ENCODE data around the gene LPCAT3. TPM values are rescaled to one million over a fixed set of nuclear protein-coding genes. Genes with fewer than 3 reads are reported as not detected.

The LPCAT3 gene
- total RNA-seq, 1 experiment from 2014 or later, result 45.8 TPM

GRCh38 chr12:7009512-7009911 is 8.8 kb downstream of the LPCAT3 start:
- H3K27ac ChIP-seq (ENCODE audit: low read depth, low read length), result no peak overlapping the region
- no peaks in the 10 kb centered on the region for H4K20me1 ChIP-seq (ENCODE audit: insufficient read depth)
- CTCF ChIA-PET, result interaction anchor here (1.3 kb wide), 1 partner anchor 11 kb away, joined by 3 read pairs; no protein-coding TSS in a partner anchor
- no peak overlapping the region for H3K4me2 ChIP-seq (ENCODE audit: low read length)
- no peak overlapping the region for H3K9ac ChIP-seq (ENCODE audit: low read length)
- BruUV-seq (replicated peaks), result no TSS peak
- RAD21 ChIA-PET (ENCODE audit: low non-redundant PET in 1 of 2, low total read pairs in 2 of 2, uncharacterized antibody in 2 of 2, unreplicated experiment in 2 of 2), result no interaction called here
- DNase-seq (ENCODE audit: low read depth, low spot score) (no peak), ATAC-seq (no peak)
- H3K36me3 ChIP-seq (ENCODE audit: control insufficient read depth in 1 of 2, insufficient read depth in 2 of 2, low read length in 2 of 2), result peaks cover 6 to 9% of the 10 kb centered on the region in 2 experiments; a peak in 2 of 4 replicates
- H2AFZ ChIP-seq (ENCODE audit: low read depth, low read length, poor library complexity, severe bottlenecking), result no peak overlapping the region
- intact Hi-C loops (cut with micrococcal nuclease), result no loop called here
- POLR2A ChIA-PET, result interaction anchor here (1.3 kb wide), 1 partner anchor 9 kb away, joined by 3 read pairs; the partner anchor contains the start of gene LPCAT3
- peaks cover 27% of the 10 kb centered on the region for H3K79me2 ChIP-seq (ENCODE audit: insufficient read depth, low read length)
- H3K9me2 ChIP-seq (ENCODE audit: insufficient read depth), result no peaks in the 10 kb centered on the region
- H3K27me3 ChIP-seq (ENCODE audit: insufficient read depth, low read length), result no peaks in the 10 kb centered on the region
- no peak overlapping the region for H3K4me3 ChIP-seq (replicated peaks in 1 of 2; ENCODE audit: low read depth in 1 of 2, low read length in 2 of 2)
- no peak for TF ChIP-seq SIN3A (IDR thresholded peaks at IDR 0.05; ENCODE audit: low read depth)
- H3K9me3 ChIP-seq (ENCODE audit: control insufficient read depth in 1 of 2, insufficient read depth in 1 of 2, low read depth in 1 of 2, low read length in 2 of 2), result no peaks in the 10 kb centered on the region
- H3K4me1 ChIP-seq (ENCODE audit: control insufficient read depth in 1 of 2, insufficient read depth in 2 of 2, low read length in 2 of 2), result no peaks in the 10 kb centered on the region

GRCh38 chr12:7008864-7009263 is 9.4 kb downstream of the LPCAT3 start:
- H3K9ac ChIP-seq (ENCODE audit: low read length), result no peak overlapping the region
- ATAC-seq, result no peak
- H2AFZ ChIP-seq (ENCODE audit: low read depth, low read length, poor library complexity, severe bottlenecking), result no peak overlapping the region
- H3K27me3 ChIP-seq (ENCODE audit: insufficient read depth, low read length), result no peaks in the 10 kb centered on the region
- BruUV-seq (replicated peaks), result no TSS peak
- no peak overlapping the region for H3K4me3 ChIP-seq (replicated peaks in 1 of 2; ENCODE audit: low read depth in 1 of 2, low read length in 2 of 2)
- peaks cover 25% of the 10 kb centered on the region for H3K79me2 ChIP-seq (ENCODE audit: insufficient read depth, low read length)
- no peaks in the 10 kb centered on the region for H3K9me2 ChIP-seq (ENCODE audit: insufficient read depth)
- DNase-seq (ENCODE audit: low read depth, low spot score), result no peak
- no peaks in the 10 kb centered on the region for H3K4me1 ChIP-seq (ENCODE audit: control insufficient read depth in 1 of 2, insufficient read depth in 2 of 2, low read length in 2 of 2)
- no peak overlapping the region for H3K4me2 ChIP-seq (ENCODE audit: low read length)
- peaks cover 2 to 3% of the 10 kb centered on the region in 2 experiments; a peak in 1 of 4 replicates for H3K36me3 ChIP-seq (ENCODE audit: control insufficient read depth in 1 of 2, insufficient read depth in 2 of 2, low read length in 2 of 2)
- TF ChIP-seq REST (IDR thresholded peaks at IDR 0.05; ENCODE audit: low read depth) (no peak), POLR2A (IDR thresholded peaks at IDR 0.05; ENCODE audit: borderline replicate concordance, extremely low read depth, insufficient read depth, insufficient read length) (no peak), CEBPB (IDR thresholded peaks at IDR 0.05; ENCODE audit: low read depth) (no peak), JUND (IDR thresholded peaks at IDR 0.05) (no peak), EZH2 (IDR thresholded peaks at IDR 0.05) (no peak), YY1 (IDR thresholded peaks at IDR 0.05; ENCODE audit: extremely low read depth, insufficient replicate concordance, low read depth, low read length) (no peak), CBX3 (IDR thresholded peaks at IDR 0.05; ENCODE audit: low read depth) (no peak), EGR1 (IDR thresholded peaks at IDR 0.05; ENCODE audit: low read depth) (no peak), ATF3 (IDR thresholded peaks at IDR 0.05) (no peak), FOSL1 (IDR thresholded peaks at IDR 0.05; ENCODE audit: low read depth) (no peak), ZFX (IDR thresholded peaks at IDR 0.05) (no peak), RAD21 (IDR thresholded peaks at IDR 0.05; ENCODE audit: low read depth) (no peak), TCF7L2 (IDR thresholded peaks at IDR 0.05; ENCODE audit: borderline replicate concordance, extremely low read depth, insufficient read depth, insufficient read length) (no peak), SIN3A (IDR thresholded peaks at IDR 0.05; ENCODE audit: low read depth) (no peak), SRF (IDR thresholded peaks at IDR 0.05; ENCODE audit: low read depth) (no peak), CTCF (IDR thresholded peaks at IDR 0.05 in 2 of 3, conservative IDR thresholded peaks at IDR 0.05 in 1 of 3; ENCODE audit: borderline replicate concordance in 1 of 3, insufficient read depth in 1 of 3, low read depth in 2 of 3, low read length in 2 of 3) (no peak), MAX (IDR thresholded peaks at IDR 0.05) (no peak)
- H4K20me1 ChIP-seq (ENCODE audit: insufficient read depth), result no peaks in the 10 kb centered on the region
- no peak overlapping the region for H3K27ac ChIP-seq (ENCODE audit: low read depth, low read length)
- CTCF ChIA-PET, result interaction anchor here (1.6 kb wide), 1 partner anchor 10 kb away, joined by 5 read pairs; the partner anchor contains the start of gene LPCAT3
- intact Hi-C loops (cut with micrococcal nuclease), result no loop called here
- no peaks in the 10 kb centered on the region for H3K9me3 ChIP-seq (ENCODE audit: control insufficient read depth in 1 of 2, insufficient read depth in 1 of 2, low read depth in 1 of 2, low read length in 2 of 2)
- RAD21 ChIA-PET (ENCODE audit: low non-redundant PET in 1 of 2, low total read pairs in 2 of 2, uncharacterized antibody in 2 of 2, unreplicated experiment in 2 of 2), result no interaction called here
- POLR2A ChIA-PET, result no interaction called here

All from HCT116 (cell line).